HCT116 (cell line): ENCODE data around the gene TGFBRAP1.

ENCODE experiments used
- CEBPB ChIP-seq: IDR thresholded peaks from 2 replicates; pipeline ENCODE4 v1.6.1; 2012; ENCODE audit warnings: low read depth
- JUND ChIP-seq: IDR thresholded peaks from 2 replicates; pipeline ENCODE4 v1.6.1; 2012
- POLR2A ChIP-seq: IDR thresholded peaks from 2 replicates; pipeline ENCODE4 v1.7.0; 2011; ENCODE audit warnings: borderline replicate concordance; ENCODE audit not compliant: insufficient read depth, insufficient read length; ENCODE audit errors: extremely low read depth
- YY1 ChIP-seq: IDR thresholded peaks from 2 replicates; pipeline ENCODE4 v1.6.1; 2011; ENCODE audit warnings: low read length, low read depth, moderate library complexity, mild to moderate bottlenecking; ENCODE audit not compliant: insufficient replicate concordance; ENCODE audit errors: extremely low read depth
- ZFX ChIP-seq: fragments of 450-650 bp; IDR thresholded peaks from 2 replicates; pipeline ENCODE4 v1.6.1; 2017
- ZNF274 ChIP-seq: fragments of 200-500 bp; sonication (Bioruptor generic); IDR thresholded peaks from 2 replicates; pipeline ENCODE4 v1.6.1; 2014; ENCODE audit warnings: mild to moderate bottlenecking, low read depth, low read length, inconsistent platforms
- TF ChIP-seq, protein P1 (sequence below), 3 experiments: fragments of 200-600 bp in 1 of 3; sonication (generic) in 1 of 3; IDR thresholded peaks in 2 of 3; conservative IDR thresholded peaks in 1 of 3; 2 replicates each; pipeline ENCODE4 v1.5.1; 2012 to 2017; ENCODE audit warnings: low read depth in 2 of 3, low read length in 2 of 3, antibody characterized with exemption in 1 of 3, borderline replicate concordance in 1 of 3, control low read depth in 1 of 3, mild to moderate bottlenecking in 1 of 3, mixed read lengths in 1 of 3, mixed run types in 1 of 3, moderate library complexity in 1 of 3; ENCODE audit not compliant: insufficient read depth in 1 of 3
- TF ChIP-seq, protein P2 (sequence below): IDR thresholded peaks from 2 replicates; pipeline ENCODE4 v1.6.1; 2012
- TF ChIP-seq, protein P3 (sequence below): IDR thresholded peaks from 2 replicates; pipeline ENCODE4 v1.6.1; 2012
- TF ChIP-seq, protein P4 (sequence below): IDR thresholded peaks from 2 replicates; pipeline ENCODE4 v1.6.1; 2012; ENCODE audit warnings: low read depth

DNA sequence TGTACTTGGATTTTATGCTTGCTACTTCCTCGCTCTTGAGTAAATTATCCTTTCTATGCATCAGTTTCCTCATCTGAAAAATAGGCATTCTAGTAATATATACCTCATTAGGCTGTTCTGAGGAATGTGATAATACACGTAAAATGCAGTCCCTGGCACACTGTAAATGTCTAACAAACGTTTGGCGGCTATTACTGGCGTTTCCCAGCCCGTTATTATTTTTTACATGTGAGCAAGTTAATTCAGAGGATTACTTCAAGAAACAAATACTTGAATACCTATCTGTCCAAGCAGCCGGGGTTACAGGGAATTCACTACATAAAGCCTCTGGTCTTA lies 7.2 kb upstream of the TGFBRAP1 start:
- TF ChIP-seq POLR2A = no peak
- no peak for TF ChIP-seq JUND
- TF ChIP-seq, protein P1, sequence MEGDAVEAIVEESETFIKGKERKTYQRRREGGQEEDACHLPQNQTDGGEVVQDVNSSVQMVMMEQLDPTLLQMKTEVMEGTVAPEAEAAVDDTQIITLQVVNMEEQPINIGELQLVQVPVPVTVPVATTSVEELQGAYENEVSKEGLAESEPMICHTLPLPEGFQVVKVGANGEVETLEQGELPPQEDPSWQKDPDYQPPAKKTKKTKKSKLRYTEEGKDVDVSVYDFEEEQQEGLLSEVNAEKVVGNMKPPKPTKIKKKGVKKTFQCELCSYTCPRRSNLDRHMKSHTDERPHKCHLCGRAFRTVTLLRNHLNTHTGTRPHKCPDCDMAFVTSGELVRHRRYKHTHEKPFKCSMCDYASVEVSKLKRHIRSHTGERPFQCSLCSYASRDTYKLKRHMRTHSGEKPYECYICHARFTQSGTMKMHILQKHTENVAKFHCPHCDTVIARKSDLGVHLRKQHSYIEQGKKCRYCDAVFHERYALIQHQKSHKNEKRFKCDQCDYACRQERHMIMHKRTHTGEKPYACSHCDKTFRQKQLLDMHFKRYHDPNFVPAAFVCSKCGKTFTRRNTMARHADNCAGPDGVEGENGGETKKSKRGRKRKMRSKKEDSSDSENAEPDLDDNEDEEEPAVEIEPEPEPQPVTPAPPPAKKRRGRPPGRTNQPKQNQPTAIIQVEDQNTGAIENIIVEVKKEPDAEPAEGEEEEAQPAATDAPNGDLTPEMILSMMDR (IDR thresholded peaks at IDR 0.05 in 2 of 3, conservative IDR thresholded peaks at IDR 0.05 in 1 of 3; ENCODE audit: borderline replicate concordance in 1 of 3, insufficient read depth in 1 of 3, low read depth in 2 of 3, low read length in 2 of 3) = no peak
- no peak for TF ChIP-seq ZNF274
- TF ChIP-seq YY1 = no peak
- no peak for TF ChIP-seq ZFX
- TF ChIP-seq, protein P2, sequence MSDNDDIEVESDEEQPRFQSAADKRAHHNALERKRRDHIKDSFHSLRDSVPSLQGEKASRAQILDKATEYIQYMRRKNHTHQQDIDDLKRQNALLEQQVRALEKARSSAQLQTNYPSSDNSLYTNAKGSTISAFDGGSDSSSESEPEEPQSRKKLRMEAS = no peak
- TF ChIP-seq, protein P3, sequence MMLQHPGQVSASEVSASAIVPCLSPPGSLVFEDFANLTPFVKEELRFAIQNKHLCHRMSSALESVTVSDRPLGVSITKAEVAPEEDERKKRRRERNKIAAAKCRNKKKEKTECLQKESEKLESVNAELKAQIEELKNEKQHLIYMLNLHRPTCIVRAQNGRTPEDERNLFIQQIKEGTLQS = no peak
- TF ChIP-seq, protein P4, sequence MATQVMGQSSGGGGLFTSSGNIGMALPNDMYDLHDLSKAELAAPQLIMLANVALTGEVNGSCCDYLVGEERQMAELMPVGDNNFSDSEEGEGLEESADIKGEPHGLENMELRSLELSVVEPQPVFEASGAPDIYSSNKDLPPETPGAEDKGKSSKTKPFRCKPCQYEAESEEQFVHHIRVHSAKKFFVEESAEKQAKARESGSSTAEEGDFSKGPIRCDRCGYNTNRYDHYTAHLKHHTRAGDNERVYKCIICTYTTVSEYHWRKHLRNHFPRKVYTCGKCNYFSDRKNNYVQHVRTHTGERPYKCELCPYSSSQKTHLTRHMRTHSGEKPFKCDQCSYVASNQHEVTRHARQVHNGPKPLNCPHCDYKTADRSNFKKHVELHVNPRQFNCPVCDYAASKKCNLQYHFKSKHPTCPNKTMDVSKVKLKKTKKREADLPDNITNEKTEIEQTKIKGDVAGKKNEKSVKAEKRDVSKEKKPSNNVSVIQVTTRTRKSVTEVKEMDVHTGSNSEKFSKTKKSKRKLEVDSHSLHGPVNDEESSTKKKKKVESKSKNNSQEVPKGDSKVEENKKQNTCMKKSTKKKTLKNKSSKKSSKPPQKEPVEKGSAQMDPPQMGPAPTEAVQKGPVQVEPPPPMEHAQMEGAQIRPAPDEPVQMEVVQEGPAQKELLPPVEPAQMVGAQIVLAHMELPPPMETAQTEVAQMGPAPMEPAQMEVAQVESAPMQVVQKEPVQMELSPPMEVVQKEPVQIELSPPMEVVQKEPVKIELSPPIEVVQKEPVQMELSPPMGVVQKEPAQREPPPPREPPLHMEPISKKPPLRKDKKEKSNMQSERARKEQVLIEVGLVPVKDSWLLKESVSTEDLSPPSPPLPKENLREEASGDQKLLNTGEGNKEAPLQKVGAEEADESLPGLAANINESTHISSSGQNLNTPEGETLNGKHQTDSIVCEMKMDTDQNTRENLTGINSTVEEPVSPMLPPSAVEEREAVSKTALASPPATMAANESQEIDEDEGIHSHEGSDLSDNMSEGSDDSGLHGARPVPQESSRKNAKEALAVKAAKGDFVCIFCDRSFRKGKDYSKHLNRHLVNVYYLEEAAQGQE = no peak
- no peak for TF ChIP-seq CEBPB
